Measurements from ENCODE around the gene MAGI2. TPM values are rescaled to one million over a fixed set of nuclear protein-coding genes. Genes with fewer than 3 reads are reported as not detected.

The MAGI2 gene
- polyA plus RNA-seq, 3 donors = 0.03 to 0.11 TPM; not detected in 1

DNA sequence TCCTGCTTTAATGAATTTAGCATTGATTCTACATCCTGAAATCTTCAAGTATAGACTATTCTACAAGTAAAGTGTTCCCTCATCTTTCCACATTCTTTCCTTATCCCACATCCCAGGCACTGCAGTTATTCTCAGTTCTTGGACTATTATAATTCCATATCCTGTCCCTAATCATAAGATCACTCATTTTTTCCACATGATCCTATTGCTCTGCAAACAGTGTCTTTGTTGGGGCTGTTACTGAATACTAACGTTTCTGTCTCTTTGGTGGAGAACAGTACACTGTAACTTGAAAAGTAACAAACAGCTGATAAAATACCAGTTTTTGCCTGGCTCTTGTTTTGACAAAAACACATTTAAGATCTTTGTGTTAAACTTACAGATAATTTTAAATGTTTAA, 769.9 kb downstream of the MAGI2 start:
- no peak overlapping the region for H3K4me3 ChIP-seq (replicated peaks in 1 of 3; ENCODE audit: low read depth in 2 of 3, low read length in 3 of 3)
- H3K4me1 ChIP-seq (ENCODE audit: control insufficient read depth in 1 of 2, insufficient read depth in 2 of 2, low read length in 2 of 2) = no peaks in the 10 kb centered on the region
- no peak for DNase-seq
- H2AFZ ChIP-seq (ENCODE audit: insufficient read depth, low read depth, low read length, poor library complexity, severe bottlenecking) = no peak overlapping the region
- Mint-ChIP-seq H3K9me3 (peaks cover 0 to 8% (median 3%) of the 10 kb centered on the region in 7 donors), H3K27ac (no peak overlapping the region), H3K4me3 (no peak overlapping the region), H3K27me3 (ENCODE audit: low read depth in 3 of 3) (peaks cover 2 to 12% (median 11%) of the 10 kb centered on the region in 3 donors), H3K36me3 (no peaks in the 10 kb centered on the region), H3K4me1 (no peaks in the 10 kb centered on the region)
- TF ChIP-seq, protein P1, sequence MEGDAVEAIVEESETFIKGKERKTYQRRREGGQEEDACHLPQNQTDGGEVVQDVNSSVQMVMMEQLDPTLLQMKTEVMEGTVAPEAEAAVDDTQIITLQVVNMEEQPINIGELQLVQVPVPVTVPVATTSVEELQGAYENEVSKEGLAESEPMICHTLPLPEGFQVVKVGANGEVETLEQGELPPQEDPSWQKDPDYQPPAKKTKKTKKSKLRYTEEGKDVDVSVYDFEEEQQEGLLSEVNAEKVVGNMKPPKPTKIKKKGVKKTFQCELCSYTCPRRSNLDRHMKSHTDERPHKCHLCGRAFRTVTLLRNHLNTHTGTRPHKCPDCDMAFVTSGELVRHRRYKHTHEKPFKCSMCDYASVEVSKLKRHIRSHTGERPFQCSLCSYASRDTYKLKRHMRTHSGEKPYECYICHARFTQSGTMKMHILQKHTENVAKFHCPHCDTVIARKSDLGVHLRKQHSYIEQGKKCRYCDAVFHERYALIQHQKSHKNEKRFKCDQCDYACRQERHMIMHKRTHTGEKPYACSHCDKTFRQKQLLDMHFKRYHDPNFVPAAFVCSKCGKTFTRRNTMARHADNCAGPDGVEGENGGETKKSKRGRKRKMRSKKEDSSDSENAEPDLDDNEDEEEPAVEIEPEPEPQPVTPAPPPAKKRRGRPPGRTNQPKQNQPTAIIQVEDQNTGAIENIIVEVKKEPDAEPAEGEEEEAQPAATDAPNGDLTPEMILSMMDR (IDR thresholded peaks at IDR 0.05) = no peak
- H3K27me3 ChIP-seq (ENCODE audit: control insufficient read depth in 2 of 2, insufficient read depth in 2 of 2, low read length in 2 of 2) = peaks cover 2 to 3% of the 10 kb centered on the region in 2 donors
- intact Hi-C loops (cut with micrococcal nuclease) = no loop called here
- WGBS (ENCODE audit: insufficient coverage) = no CpG with 5 or more reads among the region's 1 CpG
- no peaks in the 10 kb centered on the region for H3K9me3 ChIP-seq (replicated peaks in 1 of 2; ENCODE audit: control insufficient read depth in 1 of 2, insufficient read depth in 1 of 2, low read length in 2 of 2)
- no peaks in the 10 kb centered on the region for H3K79me2 ChIP-seq (ENCODE audit: insufficient read depth, low read length)
- no peak overlapping the region for H3K4me2 ChIP-seq (replicated peaks; ENCODE audit: extremely low read depth, low read length, poor library complexity, severe bottlenecking)
- no peaks in the 10 kb centered on the region for H3K36me3 ChIP-seq (replicated peaks in 1 of 2; ENCODE audit: control insufficient read depth in 1 of 2, insufficient read depth in 2 of 2, low read length in 2 of 2)
- no peaks in the 10 kb centered on the region for H4K20me1 ChIP-seq (ENCODE audit: insufficient read depth, low read length)
- H3K9ac ChIP-seq (ENCODE audit: insufficient read depth, low read length, poor library complexity, severe bottlenecking) = no peak overlapping the region
- no peak overlapping the region for H3K27ac ChIP-seq (ENCODE audit: low read depth in 1 of 2, low read length in 2 of 2)

DNA sequence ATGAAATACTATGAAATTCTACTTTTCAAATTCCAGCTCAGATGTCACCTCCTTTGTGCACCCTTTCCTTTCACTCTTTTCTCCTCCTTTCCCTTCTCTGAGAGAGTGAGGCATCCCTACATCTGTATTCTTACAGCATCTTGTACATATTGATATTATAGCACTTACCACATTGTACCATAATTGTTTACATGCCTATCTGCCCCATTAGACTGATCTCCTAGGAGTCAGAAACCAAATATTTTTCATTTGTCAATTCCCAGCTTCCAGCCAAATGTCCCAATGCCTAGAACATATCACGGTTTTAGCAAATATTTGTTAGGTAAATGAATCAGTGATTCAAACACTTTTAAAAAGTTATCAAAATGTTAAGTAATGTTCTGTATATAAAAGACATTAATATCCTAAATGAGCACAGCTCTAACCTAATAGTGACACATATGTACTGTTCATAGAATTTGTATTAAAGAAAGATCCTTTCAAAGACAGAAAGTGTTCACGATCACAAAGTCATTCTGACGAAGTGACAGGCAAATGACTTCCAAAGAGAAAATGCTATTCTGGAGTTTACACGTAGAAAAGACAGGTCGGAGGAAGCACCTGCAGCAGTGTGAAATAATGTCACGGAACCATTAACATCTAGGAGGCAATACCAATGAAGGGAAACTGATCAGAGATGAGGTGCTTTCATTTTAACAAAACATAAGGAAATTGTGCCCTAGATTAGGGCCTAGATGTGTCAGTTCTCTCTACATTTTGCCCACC, 774.2 kb downstream of the MAGI2 start:
- H4K20me1 ChIP-seq (ENCODE audit: insufficient read depth, low read length) = no peaks in the 10 kb centered on the region
- peaks cover 0 to 7% (median 2%) of the 10 kb centered on the region in 7 donors for H3K9me3 Mint-ChIP-seq
- H3K27me3 ChIP-seq (ENCODE audit: control insufficient read depth in 2 of 2, insufficient read depth in 2 of 2, low read length in 2 of 2) = peaks cover 2 to 3% of the 10 kb centered on the region in 2 donors
- H3K4me1 ChIP-seq (ENCODE audit: control insufficient read depth in 1 of 2, insufficient read depth in 2 of 2, low read length in 2 of 2) = no peaks in the 10 kb centered on the region
- WGBS (ENCODE audit: insufficient coverage) = 84% methylated on average over 4 of the region's 6 CpGs
- H3K27ac Mint-ChIP-seq = no peak overlapping the region
- H3K36me3 ChIP-seq (replicated peaks in 1 of 2; ENCODE audit: control insufficient read depth in 1 of 2, insufficient read depth in 2 of 2, low read length in 2 of 2) = no peaks in the 10 kb centered on the region
- intact Hi-C loops (cut with micrococcal nuclease) = no loop called here
- H3K4me3 Mint-ChIP-seq = peak overlapping the region in 1 of 2 donors; percentile 21
- H3K27me3 Mint-ChIP-seq (ENCODE audit: low read depth in 3 of 3) = peaks cover 4 to 16% (median 15%) of the 10 kb centered on the region in 3 donors
- no peak overlapping the region for H3K4me3 ChIP-seq (replicated peaks in 1 of 3; ENCODE audit: low read depth in 2 of 3, low read length in 3 of 3)
- H2AFZ ChIP-seq (ENCODE audit: insufficient read depth, low read depth, low read length, poor library complexity, severe bottlenecking) = no peak overlapping the region
- no peak overlapping the region for H3K4me2 ChIP-seq (replicated peaks; ENCODE audit: extremely low read depth, low read length, poor library complexity, severe bottlenecking)
- TF ChIP-seq, protein P1 (IDR thresholded peaks at IDR 0.05) = no peak
- H3K79me2 ChIP-seq (ENCODE audit: insufficient read depth, low read length) = no peaks in the 10 kb centered on the region
- H3K36me3 Mint-ChIP-seq = no peaks in the 10 kb centered on the region
- H3K4me1 Mint-ChIP-seq = no peaks in the 10 kb centered on the region
- DNase-seq = no peak
- no peak overlapping the region for H3K27ac ChIP-seq (ENCODE audit: low read depth in 1 of 2, low read length in 2 of 2)
- H3K9ac ChIP-seq (ENCODE audit: insufficient read depth, low read length, poor library complexity, severe bottlenecking) = no peak overlapping the region
- H3K9me3 ChIP-seq (replicated peaks in 1 of 2; ENCODE audit: control insufficient read depth in 1 of 2, insufficient read depth in 1 of 2, low read length in 2 of 2) = no peaks in the 10 kb centered on the region

All from CD14-positive monocyte (primary cell).